GDM1 (cell line): ENCODE results near the gene NFKBIE.

Experiments used
- DNase-seq: peaks from one replicate; lab custom pipeline; 2025; lab: John Stamatoyannopoulos, UW

NFKBIE gene

DNA sequence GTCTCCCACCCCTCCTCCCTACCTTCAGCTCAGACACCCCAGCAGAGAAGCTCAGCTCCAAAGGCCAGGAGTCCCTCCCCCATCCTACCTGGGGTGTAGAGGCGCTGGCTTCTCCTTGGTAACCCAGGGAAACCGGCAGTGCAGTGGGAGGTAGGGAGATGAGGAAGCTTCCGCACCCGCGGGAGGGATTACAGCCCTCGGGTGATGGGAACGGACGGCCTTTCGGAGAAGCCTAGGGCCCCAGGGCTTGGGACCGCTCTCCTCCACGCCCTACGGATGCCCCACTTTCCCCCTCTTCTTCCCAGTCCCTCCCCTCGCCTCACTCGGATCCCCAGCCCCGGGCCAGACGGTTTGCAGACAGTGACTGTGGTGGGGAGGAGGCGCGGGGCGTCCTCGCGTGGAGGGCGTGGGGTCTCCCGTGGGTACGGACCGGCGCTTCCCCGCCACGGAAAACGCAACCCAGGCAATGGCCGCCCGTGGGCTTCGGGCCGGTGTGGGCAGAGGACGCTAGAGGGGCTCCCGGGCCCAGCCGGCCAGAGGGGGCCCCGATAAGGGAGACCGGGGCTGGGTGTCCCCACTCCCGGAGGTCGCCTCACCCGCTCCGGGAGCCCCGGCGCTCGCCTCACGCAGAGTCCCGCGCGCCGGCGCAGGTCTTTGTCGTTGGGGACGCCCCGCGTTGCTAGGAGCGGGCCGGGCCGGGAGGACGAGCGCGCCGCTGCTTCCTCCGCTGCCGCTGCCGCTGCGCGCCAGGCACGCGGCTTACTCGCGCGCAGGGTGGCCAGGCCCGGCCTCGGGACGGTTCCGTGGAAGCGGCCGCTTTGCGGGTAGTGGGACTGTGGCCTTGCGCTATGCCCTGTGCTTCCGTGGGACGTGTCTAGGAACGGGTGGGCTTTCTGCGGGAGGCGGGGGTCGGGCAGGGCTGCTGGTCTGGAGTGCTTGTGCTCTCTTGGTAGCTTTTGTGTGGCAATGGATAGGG is 32.0 kb upstream of the NFKBIE start:
- DNase-seq: no peak

DNA sequence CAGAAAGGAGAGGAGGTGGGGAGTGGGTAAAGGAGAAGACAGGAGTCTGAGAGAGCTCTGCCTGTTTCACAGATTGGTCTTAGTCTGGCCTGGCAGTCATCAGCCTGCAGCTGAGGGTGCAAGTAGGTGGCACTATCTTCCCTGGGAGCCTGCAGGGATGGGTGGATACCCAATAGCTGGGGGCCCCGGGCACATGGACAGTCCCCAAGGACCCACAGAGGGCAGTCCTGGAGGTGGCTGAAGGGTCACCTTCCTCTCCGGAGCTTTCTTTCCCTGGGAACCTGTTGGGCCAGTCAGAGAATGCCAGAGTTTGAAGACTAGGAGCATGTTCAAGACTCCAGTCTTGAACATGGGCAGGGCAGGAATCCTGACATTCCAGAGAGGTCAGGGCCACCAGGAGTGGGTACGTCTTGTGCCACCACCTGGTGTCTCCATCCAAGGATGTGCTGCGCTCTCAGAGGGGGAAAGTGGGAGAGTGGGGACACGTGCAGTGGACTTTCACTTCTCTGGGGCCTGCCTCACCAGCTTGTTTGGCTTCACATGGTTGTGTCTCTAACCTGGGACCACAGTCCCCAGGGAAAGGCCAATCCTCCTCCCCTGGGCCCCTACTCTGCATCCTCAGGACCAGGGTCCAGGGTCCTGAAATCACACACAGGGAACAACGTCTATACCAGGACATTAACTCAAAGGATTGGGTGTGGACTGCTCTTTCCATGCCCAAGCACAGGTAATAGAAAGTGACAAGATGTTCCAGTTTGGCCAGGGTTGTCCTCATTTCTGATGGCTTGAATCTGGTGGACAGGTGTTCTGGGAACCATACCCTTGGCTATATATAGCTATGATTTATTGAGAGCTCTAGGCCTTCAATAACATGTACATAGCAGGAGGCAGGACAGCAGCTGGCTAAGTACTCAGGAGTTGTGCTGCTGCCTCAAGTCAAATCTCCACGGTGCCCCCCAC is 29.8 kb upstream of the NFKBIE start:
- DNase-seq: no peak

GRCh38 chr6:44292661-44293365 is 27.5 kb upstream of the NFKBIE start:
- no peak for DNase-seq

DNA sequence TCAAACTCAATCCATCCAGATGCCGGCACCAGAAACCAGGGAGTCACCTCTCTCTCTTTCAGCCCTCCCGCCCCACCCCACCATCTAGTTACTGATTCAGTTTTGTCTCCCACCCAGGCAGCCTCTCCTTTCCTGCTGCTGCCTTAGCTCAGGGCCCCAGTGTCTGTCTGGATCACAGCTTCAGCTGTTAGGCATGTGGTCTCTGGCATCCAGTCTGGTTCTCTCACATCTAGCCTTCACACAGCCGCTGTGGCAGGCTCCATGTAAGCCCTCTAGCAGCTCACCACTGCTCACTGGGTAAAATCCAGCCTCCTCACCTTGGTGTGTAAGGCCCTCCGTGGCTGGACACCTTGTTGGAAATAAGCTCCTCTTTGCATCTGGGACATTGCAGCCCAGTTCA is 26.5 kb upstream of the NFKBIE start:
- no peak for DNase-seq

- no peak for DNase-seq
These were observed 24.4 kb upstream of the NFKBIE start for GRCh38 chr6:44289726-44290260.

DNA sequence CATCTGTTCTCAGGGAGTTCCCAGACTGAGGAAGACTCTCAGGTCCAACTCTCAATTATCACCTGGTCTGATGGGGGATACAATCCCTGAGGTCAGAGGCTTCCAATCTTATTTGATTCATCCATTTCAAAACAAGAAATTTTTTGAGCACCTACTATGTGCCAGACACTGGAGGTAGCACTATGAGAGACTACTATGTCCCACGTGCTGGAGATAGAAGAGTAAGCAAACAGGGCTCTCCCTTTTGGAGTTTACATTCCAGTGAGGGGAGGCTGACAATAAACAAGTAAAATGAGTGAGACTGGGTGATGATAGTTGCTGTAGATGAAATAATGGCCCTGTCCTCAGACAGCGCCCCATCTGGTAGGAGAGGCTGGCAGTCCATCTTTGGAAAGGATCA is 21.4 kb upstream of the NFKBIE start:
- DNase-seq: no peak

- DNase-seq: no peak
These were observed 20.9 kb upstream of the NFKBIE start for GRCh38 chr6:44286285-44286565.

GRCh38 chr6:44285552-44286284 is 20.4 kb upstream of the NFKBIE start:
- no peak for DNase-seq

- no peak for DNase-seq
These were observed 19.5 kb upstream of the NFKBIE start for GRCh38 chr6:44284867-44285266.

- no peak for DNase-seq
These were observed 18.8 kb upstream of the NFKBIE start for GRCh38 chr6:44284121-44284520.

DNA sequence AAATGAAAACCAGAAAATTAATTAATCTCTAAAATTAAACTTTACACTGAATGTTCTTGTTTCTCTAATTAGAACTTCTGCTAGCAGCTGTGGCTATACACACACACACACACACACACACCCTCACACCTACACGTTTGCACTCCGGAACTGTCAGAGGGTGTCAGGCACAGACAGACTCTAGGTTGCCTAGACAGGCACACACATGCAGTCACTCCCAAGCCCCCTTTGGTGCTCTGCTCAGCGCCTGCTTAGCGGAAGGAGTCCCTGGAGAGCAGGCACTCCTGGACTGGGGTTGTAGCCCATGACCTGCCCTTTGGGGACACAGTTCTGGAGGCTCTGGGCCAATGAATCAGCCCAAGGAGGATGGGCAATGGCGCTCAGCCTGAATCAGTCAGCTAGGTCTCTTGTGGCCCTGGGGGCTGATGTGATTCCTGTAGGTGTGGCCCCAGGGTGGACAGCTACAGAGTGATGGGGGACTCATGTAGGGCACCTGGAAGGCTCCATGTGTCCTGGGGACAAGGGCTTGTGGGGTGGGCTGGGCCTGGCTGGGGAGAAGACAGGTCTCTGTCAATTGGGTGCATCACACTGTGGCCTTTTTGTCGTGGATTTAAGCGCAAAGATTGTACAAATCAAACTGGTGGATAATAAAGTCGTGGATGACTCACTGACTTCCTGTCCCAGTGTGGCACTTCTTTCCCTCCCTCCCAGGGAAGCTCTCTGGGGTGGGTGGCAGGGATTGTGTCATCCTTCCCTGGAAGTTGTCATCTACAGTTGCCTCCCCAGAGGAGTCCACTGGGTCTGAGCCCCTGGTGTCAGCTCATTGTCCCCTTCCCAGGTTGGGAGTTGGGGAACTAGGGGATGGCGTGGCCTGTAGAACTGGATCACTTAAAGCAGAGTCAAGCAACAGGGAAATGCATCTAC is 13.7 kb upstream of the NFKBIE start:
- no peak for DNase-seq

DNA sequence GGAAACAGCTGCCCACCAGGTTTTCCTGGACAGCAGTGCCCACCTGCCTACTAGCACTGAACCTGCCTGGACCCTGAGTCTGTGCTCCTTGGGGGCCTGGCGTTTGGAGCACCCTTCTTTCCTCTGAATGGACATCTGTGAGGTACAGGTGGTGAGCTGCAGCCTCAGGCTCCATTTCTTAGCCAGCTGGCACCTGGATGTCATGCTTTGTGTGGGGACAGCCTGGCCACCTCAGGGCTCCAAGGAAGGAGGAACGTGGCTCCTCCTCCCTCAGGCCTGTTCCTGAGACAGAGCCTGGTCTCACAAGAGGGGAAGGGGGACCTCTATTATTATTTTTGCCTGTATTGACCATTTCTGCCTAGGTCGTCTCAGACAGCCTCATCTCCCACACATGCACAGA is 13.0 kb upstream of the NFKBIE start:
- DNase-seq: no peak

DNA sequence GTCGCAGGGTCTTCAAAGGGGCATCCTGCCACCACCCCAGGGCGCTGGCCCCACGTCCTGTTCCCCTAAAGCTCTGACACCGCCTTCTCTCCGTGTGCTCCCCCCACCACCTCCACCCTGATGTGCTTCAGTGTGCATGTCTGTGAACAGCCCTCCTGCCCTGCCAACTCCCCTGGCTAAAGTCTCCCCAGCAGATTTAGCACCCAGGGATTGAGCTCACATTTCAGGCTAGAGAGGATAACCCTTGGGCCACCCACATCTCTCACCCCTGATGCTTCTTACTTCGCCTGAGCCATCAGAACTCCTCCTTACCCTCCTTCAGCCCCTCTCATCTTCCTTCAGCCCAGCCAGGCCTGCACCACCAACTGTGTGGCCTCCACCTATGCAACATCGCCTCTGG is 12.4 kb upstream of the NFKBIE start:
- DNase-seq: no peak

- no peak for DNase-seq
These were observed 11.6 kb upstream of the NFKBIE start for GRCh38 chr6:44276667-44277640.

DNA sequence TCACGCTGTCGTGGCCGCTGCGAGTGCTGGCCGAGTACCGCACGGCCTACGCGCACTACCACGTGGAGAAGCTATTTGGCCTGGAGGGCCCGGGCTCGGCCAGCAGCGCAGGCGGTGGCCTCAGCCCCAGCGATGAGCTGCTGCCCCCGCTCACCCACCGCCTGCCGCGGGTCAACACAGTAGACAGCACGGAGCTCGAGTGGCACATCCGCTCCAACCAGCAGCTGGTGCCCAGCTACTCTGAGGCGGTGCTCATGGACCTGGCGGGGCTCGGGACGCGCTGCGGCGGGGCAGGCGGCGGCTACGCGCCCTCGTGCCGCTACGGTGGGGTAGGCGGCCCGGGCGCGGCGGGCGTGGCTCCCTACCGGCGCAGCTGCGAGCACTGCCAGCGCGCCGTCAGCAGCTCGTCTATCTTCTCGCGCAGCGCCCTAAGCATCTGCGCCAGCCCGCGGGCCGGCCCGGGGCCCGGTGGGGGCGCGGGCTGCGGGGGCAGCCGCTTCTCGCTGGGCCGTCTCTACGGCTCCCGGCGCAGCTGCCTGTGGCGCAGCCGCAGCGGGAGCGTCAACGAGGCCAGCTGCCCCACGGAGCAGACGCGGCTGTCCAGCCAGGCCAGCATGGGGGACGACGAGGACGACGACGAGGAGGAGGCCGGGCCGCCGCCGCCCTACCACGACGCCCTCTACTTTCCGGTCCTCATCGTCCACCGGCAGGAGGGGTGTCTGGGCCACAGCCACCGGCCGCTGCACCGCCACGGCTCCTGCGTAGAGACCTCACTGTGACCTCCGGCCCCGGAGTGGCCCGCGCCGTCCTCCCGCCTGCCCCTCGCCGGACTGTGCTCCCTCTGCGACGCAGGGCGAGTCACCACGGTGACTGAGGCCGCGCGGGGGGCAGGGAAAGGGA is 10.6 kb upstream of the NFKBIE start:
- no peak for DNase-seq

GRCh38 chr6:44275271-44275748 is 10.0 kb upstream of the NFKBIE start:
- DNase-seq: no peak

- DNase-seq: no peak
These were observed 8.3 kb upstream of the NFKBIE start for GRCh38 chr6:44273617-44274016.
